HG02642 (cell line): ENCODE measurements around the gene PIK3C2G.

Experiments
- ATAC-seq: cut with Tn5 transposase; IDR thresholded peaks from one replicate; pipeline ENCODE4 v1.9.1; 2021; ENCODE audit warnings: mild to moderate bottlenecking; ENCODE audit not compliant: unreplicated experiment, poor library complexity

The PIK3C2G gene

GRCh38 chr12:18327036-18327435 is 65.7 kb downstream of the PIK3C2G start:
- no peak for ATAC-seq

- no peak for ATAC-seq
These were observed 70.9 kb downstream of the PIK3C2G start for GRCh38 chr12:18332173-18332572.

- no peak for ATAC-seq
These were observed 78.3 kb downstream of the PIK3C2G start for GRCh38 chr12:18339633-18340032.

- ATAC-seq = no peak
These were observed 78.9 kb downstream of the PIK3C2G start for GRCh38 chr12:18340186-18340585.

- ATAC-seq = no peak
These were observed 79.5 kb downstream of the PIK3C2G start for GRCh38 chr12:18340786-18341185.

- no peak for ATAC-seq
These were observed 82.4 kb downstream of the PIK3C2G start for GRCh38 chr12:18343708-18344107.

- no peak for ATAC-seq
These were observed 83.9 kb downstream of the PIK3C2G start for GRCh38 chr12:18345021-18345735.

GRCh38 chr12:18352312-18352711 is 91.0 kb downstream of the PIK3C2G start:
- ATAC-seq = no peak

- ATAC-seq = no peak
These were observed 94.1 kb downstream of the PIK3C2G start for GRCh38 chr12:18355429-18355828.

GRCh38 chr12:18358077-18358476 is 96.8 kb downstream of the PIK3C2G start:
- no peak for ATAC-seq

GRCh38 chr12:18358930-18359329 is 97.6 kb downstream of the PIK3C2G start:
- ATAC-seq = no peak

GRCh38 chr12:18361433-18361832 is 100.1 kb downstream of the PIK3C2G start:
- ATAC-seq = no peak

GRCh38 chr12:18363321-18363720 is 102.0 kb downstream of the PIK3C2G start:
- no peak for ATAC-seq

- no peak for ATAC-seq
These were observed 107.3 kb downstream of the PIK3C2G start for GRCh38 chr12:18368594-18368993.

GRCh38 chr12:18373181-18373580 is 111.9 kb downstream of the PIK3C2G start:
- no peak for ATAC-seq

GRCh38 chr12:18375131-18375530 is 113.8 kb downstream of the PIK3C2G start:
- ATAC-seq = no peak

- ATAC-seq = no peak
These were observed 114.3 kb downstream of the PIK3C2G start for GRCh38 chr12:18375583-18375982.

- no peak for ATAC-seq
These were observed 121.0 kb downstream of the PIK3C2G start for GRCh38 chr12:18382236-18382885.

- no peak for ATAC-seq
These were observed 121.9 kb downstream of the PIK3C2G start for GRCh38 chr12:18383203-18383602.

GRCh38 chr12:18387706-18388105 is 126.4 kb downstream of the PIK3C2G start:
- no peak for ATAC-seq

- ATAC-seq = no peak
These were observed 128.5 kb downstream of the PIK3C2G start for GRCh38 chr12:18389820-18390219.

GRCh38 chr12:18391151-18391550 is 129.8 kb downstream of the PIK3C2G start:
- no peak for ATAC-seq
